Activated naive CD4-positive, alpha-beta T cell treated with anti-CD3 and anti-CD28 coated beads, Interleukin-2, amount 50 U/mL, for 72 hours (primary cell): ENCODE measurements around the gene SLC5A5. TPM values are rescaled to one million over a fixed set of nuclear protein-coding genes. Genes with fewer than 3 reads are reported as not detected.
"Not testable (repeated sequence)": the region's sequence is repeated elsewhere in the genome, so short reads cannot be mapped to it uniquely, and the experiment has no call there.

Source experiments
- ATAC-seq, 2 donors: fragments of 150-1000 bp; cut with Tn5 transposase; 2 replicates each; pipeline ENCODE4 v1.10.0; 2021; ENCODE audit warnings: mild to moderate bottlenecking in 2 of 2, moderate library complexity in 2 of 2
- DNase-seq, 2 donors: peaks; one replicate each; pipeline ENCODE4 v3.0.0; 2021 to 2022; ENCODE audit warnings: low spot score in 2 of 2
- H3K27ac Mint-ChIP-seq, 2 donors: one replicate each; pipeline ENCODE4 v1.8.0; 2022; ENCODE audit warnings: mild to moderate bottlenecking in 2 of 2, mixed read lengths in 2 of 2
- H3K36me3 Mint-ChIP-seq, 2 donors: one replicate each; pipeline ENCODE4 v1.8.0; 2022; ENCODE audit warnings: mixed read lengths in 2 of 2
- H3K9me3 Mint-ChIP-seq, 2 donors: one replicate each; pipeline ENCODE4 v1.8.0; 2022; ENCODE audit warnings: mixed read lengths in 2 of 2
- total RNA-seq, 2 donors: library from RNA; stranded (reverse); gene quantifications; one replicate each; pipeline ENCODE4 v1.2.3, GENCODE V29; 2022

Gene SLC5A5
- total RNA-seq, 2 donors from 2014 or later, result 1.5 to 2.0 TPM

DNA sequence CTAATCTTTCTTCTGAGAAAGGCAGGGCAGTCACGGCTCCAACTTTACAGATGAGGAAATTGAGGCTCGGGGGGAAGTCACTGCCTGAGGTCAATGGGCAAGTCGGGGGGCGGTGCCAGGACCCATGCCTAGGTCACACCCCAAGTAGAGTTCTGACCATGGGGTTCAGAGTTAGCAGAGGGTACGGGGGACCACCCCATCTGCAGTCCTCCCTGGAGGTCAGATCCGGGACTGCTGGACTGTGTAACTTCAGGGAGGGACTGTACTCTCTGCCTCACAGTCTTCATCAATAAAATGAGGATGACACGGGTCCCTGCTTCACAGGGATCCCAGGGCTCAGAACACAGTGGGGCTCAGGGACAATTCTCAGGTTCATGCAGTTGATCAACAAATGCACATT is 7.7 kb downstream of the SLC5A5 start:
- Mint-ChIP-seq H3K9me3 (no peaks in the 10 kb centered on the region), H3K36me3 (no peaks in the 10 kb centered on the region), H3K27ac (no peak overlapping the region)
- no peak for DNase-seq
- ATAC-seq, result no peak

DNA sequence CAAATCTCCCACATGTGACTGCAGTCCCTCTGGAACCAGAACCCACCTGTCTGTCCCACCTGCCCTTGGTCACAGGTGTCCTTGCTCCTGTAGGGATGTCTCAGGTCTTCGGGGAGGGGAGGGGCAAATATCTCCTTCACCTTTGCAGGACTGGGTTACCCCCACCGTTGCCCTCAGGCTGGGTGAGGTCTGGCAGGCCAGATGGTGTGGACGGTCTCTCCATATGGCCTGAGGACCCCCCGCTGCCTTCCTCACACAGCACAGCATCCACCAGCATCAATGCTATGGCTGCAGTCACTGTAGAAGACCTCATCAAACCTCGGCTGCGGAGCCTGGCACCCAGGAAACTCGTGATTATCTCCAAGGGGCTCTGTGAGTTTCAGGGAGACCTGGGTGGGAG is 10.0 kb downstream of the SLC5A5 start:
- H3K27ac Mint-ChIP-seq, result peak overlapping the region in 1 of 2 donors; percentile 40
- no peak for ATAC-seq

DNA sequence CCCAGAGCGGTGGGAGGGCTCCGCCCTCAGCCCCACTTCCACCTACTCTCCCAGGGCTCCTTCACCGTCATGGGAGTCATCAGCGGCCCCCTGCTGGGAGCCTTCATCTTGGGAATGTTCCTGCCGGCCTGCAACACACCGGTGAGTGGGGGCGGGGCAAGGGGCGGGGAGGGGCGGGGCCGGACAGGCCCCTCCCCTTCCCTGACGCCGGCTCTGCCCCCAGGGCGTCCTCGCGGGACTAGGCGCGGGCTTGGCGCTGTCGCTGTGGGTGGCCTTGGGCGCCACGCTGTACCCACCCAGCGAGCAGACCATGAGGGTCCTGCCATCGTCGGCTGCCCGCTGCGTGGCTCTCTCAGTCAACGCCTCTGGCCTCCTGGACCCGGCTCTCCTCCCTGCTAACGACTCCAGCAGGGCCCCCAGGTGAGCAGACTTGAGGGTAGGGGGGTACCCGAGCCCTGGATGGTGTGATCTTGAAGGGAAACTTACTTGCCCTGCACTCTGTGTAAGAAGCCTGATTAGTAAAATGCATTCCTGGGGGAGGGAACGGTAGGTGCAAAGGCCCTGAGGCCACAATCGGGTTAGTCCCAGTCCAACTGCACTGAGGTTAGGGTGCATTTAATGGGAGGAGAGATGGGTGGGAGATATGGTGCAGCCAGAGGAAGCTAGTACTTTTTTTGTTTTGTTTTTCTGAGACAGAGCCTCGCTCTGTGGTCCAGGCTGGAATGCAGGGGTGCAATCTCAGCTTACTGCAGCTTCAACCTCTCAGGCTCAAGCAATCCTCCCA is 12.1 kb downstream of the SLC5A5 start:
- no peak for ATAC-seq
- no peaks in the 10 kb centered on the region for H3K36me3 Mint-ChIP-seq
- no peaks in the 10 kb centered on the region for H3K9me3 Mint-ChIP-seq
- no peak overlapping the region for H3K27ac Mint-ChIP-seq
- DNase-seq, result no peak

More for the DNA sequence above, 10.0 kb downstream of the SLC5A5 start:
- no peak for DNase-seq
- Mint-ChIP-seq H3K36me3 (no peaks in the 10 kb centered on the region), H3K9me3 (no peaks in the 10 kb centered on the region)

DNA sequence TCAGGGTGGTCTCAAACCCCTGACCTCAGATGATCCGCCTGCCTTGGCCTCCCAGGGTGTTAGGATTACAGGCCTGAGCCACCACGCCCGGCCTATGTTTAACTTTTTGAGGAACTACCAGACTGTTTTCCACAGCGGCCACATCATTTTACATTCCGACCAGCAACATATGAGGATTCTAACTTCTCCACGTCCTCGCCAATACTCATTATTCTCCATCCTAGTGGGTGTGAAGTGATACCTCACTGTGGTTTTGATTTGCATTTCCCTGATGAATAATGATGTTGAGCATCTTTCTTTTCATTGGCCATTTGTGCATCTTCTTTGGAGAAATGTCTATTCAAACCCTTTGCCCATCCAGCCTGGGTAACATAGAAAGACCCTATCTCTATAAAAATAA is 14.8 kb downstream of the SLC5A5 start:
- H3K9me3 Mint-ChIP-seq, result no peaks in the 10 kb centered on the region
- no peaks in the 10 kb centered on the region for H3K36me3 Mint-ChIP-seq
- ATAC-seq (no peak), DNase-seq (no peak)
- H3K27ac Mint-ChIP-seq, result no peak overlapping the region

DNA sequence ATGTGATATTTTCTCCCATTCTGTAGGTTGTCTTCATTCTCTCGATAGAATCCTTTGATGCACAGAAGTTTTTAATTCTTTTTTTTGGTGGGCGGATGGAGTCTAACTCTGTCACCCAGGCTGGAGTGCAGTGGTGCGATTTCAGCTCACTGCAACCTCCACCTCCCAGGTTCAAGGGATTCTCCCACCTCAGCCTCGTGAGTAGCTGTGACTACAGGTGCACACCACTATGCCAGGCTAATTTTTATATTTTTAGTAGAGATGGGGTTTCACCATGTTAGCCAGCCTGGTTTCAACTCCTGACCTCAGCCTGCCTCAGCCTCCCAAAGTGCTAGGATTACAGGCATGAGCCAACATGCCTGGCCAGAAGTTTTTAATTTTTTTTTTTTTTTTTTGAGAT is 15.5 kb downstream of the SLC5A5 start:
- peak in 1 of 2 donors; percentile 41 for ATAC-seq
- H3K27ac Mint-ChIP-seq, DNase-seq, H3K9me3 Mint-ChIP-seq, H3K36me3 Mint-ChIP-seq: not testable (repeated sequence)

DNA sequence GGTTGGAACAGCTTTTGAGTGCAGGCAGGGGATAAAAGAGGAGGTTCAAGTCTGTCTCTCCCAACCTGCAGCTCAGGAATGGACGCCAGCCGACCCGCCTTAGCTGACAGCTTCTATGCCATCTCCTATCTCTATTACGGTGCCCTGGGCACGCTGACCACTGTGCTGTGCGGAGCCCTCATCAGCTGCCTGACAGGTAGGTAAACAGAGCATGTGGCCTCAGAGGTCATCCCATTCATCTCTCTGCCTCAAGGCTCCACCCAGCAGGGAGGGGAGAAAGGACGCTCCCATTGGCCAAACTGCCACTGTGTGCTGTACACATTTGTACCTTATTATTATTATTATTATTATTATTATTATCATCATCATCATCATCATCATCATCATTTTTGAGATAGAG is 16.5 kb downstream of the SLC5A5 start:
- no peaks in the 10 kb centered on the region for H3K9me3 Mint-ChIP-seq
- DNase-seq (no peak), ATAC-seq (no peak)
- H3K36me3 Mint-ChIP-seq, result no peaks in the 10 kb centered on the region
- no peak overlapping the region for H3K27ac Mint-ChIP-seq

DNA sequence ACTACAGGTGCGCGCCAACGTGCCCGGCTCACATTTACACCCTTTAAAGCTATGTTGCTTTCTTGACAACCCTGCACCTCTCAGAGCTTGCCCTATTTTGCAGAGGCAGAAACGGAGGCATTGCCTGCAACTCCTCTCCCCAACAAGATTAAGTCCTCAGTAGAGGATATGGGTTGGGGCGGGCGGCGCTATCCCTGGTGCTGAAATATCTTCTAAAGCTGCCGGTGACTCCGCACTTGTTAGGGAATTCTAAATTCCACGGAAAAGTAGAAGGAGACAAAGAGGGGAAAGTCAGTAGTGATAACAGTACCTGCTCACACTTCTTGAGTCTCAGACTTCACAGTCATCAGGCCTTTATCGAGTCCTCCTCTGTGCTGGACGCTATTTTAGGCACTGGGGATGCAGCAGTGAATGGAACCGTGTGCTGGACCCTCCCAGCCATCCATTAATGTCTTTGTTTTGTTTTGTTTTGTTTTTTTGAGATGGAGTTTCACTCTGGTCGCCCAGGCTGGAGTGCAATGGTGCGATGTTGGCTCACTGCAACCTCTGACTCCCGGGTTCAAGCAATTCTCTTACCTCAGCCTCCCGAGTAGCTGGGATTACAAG is 18.0 kb downstream of the SLC5A5 start:
- no peak for DNase-seq
- Mint-ChIP-seq H3K27ac (no peak overlapping the region), H3K9me3 (no peaks in the 10 kb centered on the region), H3K36me3 (no peaks in the 10 kb centered on the region)
- no peak for ATAC-seq

DNA sequence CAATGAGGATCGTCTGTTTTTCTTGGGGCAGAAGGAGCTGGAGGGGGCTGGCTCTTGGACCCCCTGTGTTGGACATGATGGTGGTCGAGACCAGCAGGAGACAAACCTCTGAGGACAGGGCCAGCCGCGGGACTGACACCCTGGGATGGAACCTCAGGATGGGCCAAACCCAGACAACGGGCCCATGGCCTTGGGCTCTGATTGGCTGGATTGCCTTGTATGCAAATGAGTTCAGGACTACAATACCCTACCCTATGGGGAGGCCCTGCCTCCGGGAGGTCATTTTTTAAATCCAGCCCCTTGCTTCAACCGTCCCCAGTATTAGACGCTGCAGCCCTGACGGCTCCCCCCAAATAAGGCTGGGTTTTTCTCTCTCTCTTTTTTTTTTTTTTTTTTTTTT is 22.0 kb downstream of the SLC5A5 start:
- no peaks in the 10 kb centered on the region for H3K9me3 Mint-ChIP-seq
- H3K36me3 Mint-ChIP-seq, result no peaks in the 10 kb centered on the region
- ATAC-seq, result no peak
- no peak overlapping the region for H3K27ac Mint-ChIP-seq
- no peak for DNase-seq

DNA sequence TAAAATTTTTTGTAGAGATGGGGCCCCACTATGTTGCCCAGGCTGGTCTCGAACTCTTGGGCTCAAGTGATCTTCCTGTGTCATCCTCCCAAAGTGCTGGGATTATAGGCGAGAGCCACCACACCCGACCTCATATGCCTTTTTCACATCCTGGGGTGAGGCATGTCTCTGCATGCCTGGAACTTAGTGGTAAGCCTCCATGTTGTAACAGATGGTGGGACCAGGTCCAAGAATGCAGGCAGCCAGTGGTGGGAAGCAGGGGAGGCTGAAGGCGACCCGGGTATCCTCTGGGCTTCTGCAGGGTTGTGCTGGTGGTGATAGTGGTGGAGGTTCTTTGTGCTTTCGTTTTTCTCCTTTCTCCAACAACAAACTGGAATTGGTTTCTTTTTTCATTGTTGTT is 31.0 kb downstream of the SLC5A5 start:
- Mint-ChIP-seq H3K36me3 (no peaks in the 10 kb centered on the region), H3K9me3 (no peaks in the 10 kb centered on the region), H3K27ac (no peak overlapping the region)
- DNase-seq (no peak), ATAC-seq (no peak)

DNA sequence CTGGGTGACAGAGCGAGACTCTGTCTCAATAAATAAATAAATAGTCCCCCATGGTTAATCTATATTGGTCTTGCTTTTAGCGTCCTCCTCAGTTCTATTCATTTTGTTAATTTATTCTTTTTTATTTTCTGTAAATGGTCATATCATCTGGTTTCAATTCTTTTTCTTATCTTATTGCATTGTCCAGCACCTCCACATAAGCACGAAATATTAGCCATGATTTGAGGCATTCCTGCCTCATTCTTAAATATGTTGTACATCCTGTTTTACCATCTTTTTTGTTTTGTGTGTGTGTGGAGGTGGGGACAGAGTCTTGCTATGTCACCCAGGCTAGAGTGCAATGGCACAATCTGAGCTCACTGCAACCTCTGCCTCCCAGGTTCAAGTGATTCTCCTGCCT is 36.5 kb downstream of the SLC5A5 start:
- ATAC-seq (no peak), DNase-seq (no peak)
- H3K9me3 Mint-ChIP-seq, result peaks cover 0 to 6% of the 10 kb centered on the region in 2 donors
- no peak overlapping the region for H3K27ac Mint-ChIP-seq
- H3K36me3 Mint-ChIP-seq, result peaks cover 2 to 8% of the 10 kb centered on the region in 2 donors

DNA sequence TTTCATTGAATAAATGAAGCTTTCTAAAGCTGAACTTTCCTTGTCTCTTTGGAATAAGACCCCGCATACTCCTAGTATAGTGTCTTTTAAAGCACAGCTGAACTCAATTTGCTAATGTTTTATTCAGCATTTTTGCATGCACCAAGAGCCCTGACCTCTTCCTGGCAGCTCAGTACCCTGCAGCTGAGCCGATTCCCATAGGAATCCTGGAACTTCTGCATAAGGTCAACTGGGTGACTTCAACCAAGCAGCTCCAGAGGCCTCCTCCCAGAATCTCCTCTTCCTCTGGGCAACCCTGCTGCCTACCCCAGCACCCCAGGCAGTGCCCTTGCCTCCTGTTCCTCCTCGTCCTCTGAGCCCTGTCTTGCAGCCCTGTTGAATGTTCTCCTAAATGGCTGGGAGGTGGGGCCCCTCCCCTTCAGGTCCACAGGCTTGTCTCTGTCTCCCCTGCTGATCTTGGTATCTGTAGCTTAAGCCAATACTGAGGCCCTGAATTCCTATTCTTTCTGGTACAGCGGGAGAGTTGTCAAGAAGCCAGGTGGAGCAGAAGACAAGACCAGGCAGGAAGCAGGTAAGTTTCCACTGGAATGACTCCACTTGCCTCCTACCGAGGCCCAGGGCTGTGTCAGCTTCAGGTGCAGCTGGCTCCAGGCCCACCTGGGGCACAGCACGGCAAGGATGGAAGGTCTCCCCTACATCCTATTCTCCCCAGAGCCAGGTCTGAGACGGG is 37.4 kb downstream of the SLC5A5 start:
- ATAC-seq (no peak), DNase-seq (no peak)
- H3K27ac Mint-ChIP-seq, result no peak overlapping the region
- peaks cover 0 to 13% of the 10 kb centered on the region in 2 donors for H3K9me3 Mint-ChIP-seq
- H3K36me3 Mint-ChIP-seq, result peaks cover 9 to 16% of the 10 kb centered on the region in 2 donors

DNA sequence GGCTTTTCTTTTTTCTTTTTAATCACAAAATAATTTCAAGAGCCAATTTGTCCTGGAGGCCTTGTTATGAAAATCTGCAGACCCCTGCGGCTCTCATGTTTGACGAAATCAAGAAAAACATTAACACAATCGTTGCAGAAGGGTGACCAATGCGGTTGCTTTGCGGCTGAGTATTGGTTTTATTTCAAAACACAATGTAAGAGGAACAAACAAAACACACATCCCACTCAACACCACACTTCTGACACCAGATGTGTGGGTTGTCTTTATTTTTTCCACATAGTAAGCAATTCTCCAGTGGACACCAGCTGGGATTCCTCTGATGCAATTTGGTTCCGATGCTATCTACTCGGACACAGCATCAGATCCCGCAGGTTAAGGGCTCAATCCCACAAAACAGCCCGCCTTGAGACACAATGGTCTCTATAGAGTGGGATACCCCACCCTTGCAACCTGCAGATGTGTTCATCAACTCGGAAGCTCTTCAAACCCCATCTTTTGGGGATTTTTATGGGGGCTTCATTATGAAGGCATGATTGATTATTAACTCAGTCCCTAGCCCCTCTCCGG is 39.1 kb downstream of the SLC5A5 start:
- no peak overlapping the region for H3K27ac Mint-ChIP-seq
- ATAC-seq, result no peak
- peaks cover 0 to 13% of the 10 kb centered on the region in 2 donors for H3K9me3 Mint-ChIP-seq
- no peak for DNase-seq
- peaks cover 9 to 16% of the 10 kb centered on the region in 2 donors for H3K36me3 Mint-ChIP-seq

DNA sequence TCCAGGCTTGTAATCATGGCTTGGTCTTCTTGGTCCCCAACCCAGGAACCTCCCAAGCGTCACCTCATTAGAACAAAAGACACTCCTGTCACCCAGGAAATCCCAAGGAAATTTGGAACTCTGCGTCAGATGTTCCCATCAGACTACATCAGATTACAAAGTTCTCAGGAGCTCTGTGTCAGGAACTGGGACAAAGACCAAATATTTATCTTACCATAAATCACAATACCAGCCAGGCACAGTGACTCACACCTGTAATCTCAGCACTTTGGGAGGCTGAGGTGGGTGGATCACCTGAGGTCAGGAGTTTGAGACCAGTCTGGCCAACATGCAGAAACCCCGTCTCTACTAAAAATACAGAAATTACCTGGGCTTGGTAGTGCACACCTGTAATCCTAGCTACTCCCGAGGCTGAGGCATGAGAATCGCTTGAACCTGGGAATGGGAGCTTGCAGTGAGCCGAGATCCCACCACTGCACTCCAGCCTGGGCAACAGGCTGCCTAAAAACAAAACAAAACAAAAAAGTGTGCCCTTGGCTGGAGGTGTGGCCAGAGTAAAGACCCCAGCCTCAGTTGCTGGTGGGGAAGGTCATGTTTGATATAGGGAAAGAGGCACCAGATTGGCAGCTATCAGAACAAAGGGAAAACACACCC is 44.3 kb downstream of the SLC5A5 start:
- ATAC-seq, result no peak
- H3K27ac Mint-ChIP-seq, result no peak overlapping the region

DNA sequence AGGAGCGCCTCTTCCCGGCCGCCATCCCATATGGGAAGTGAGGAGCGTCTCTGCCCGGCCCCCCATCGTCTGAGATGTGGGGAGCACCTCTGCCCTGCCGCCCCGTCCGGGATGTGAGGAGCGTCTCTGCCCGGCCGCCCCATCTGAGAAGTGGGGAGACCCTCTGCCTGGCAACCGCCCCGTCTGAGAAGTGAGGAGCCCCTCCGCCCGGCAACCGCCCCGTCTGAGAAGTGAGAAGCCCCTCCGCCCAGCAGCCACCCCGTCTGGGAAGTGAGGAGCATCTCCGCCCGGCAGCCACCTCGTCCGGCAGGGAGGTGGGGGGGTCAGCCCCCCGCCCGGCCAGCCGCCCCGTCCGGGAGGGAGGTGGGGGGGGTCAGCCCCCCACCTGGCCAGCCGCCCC is 46.4 kb downstream of the SLC5A5 start:
- ATAC-seq, H3K9me3 Mint-ChIP-seq: not testable (repeated sequence)

More for the DNA sequence above, 44.3 kb downstream of the SLC5A5 start:
- peaks cover 9 to 10% of the 10 kb centered on the region in 2 donors for H3K36me3 Mint-ChIP-seq
- DNase-seq, result no peak
- H3K9me3 Mint-ChIP-seq, result peaks cover 0 to 7% of the 10 kb centered on the region in 2 donors

DNA sequence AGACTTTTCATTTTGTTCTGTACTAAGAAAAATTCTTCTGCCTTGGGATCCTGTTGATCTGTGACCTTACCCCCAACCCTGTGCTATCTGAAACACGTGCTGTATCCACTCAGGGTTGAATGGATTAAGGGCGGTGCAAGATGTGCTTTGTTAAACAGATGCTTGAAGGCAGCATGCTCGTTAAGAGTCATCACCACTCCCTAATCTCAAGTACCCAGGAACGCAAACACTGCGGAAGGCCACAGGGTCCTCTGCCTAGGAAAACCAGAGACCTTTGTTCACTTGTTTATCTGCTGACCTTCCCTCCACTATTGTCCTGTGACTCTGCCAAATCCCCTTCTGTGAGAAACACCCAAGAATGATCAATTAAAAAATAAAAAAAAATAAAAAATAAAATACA is 47.4 kb downstream of the SLC5A5 start:
- not testable (repeated sequence) for H3K9me3 Mint-ChIP-seq, ATAC-seq, H3K36me3 Mint-ChIP-seq, DNase-seq, H3K27ac Mint-ChIP-seq

More for the DNA sequence above, 46.4 kb downstream of the SLC5A5 start:
- DNase-seq, H3K36me3 Mint-ChIP-seq, H3K27ac Mint-ChIP-seq: not testable (repeated sequence)

DNA sequence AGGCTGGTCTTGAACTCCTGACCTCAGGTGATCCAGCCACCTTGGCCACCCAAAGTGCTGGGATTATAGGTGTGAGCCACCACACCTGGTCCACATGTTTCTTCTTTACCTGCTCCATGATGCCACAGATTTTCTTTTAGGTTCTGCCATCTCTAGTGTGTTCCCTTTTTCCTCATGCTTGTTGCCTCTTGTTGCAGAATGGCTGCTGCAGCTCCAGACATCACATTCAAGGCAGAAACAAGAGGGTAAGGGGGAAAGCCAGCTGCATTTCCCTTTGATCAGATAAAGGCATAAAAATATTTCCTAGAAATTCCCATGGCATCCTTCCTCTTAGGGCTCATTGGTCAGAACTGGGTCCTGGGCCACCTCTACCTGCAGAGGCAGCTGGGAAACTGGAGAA is 48.8 kb downstream of the SLC5A5 start:
- H3K9me3 Mint-ChIP-seq, result no peaks in the 10 kb centered on the region
- DNase-seq (no peak), ATAC-seq (no peak)
- no peaks in the 10 kb centered on the region for H3K36me3 Mint-ChIP-seq
- no peak overlapping the region for H3K27ac Mint-ChIP-seq

DNA sequence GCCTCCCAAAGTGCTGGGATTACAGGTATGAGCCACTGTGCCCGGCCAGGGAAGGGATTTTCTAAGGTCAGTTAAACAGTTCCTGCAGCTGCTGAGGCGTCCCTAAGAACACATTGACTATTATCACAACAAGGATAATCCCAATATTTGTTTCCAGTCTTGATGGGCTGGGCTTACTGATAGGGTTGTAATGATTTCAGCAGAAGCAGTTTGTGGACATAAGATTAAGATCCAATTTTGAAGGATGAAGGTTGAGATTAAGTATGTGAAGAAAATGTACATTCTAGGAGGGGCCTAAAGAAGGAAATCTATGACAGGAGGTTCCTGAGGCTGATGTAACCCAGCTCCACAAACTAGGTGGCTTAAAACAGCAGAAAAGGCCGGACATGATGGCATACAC is 50.4 kb downstream of the SLC5A5 start:
- no peaks in the 10 kb centered on the region for H3K36me3 Mint-ChIP-seq
- no peak for ATAC-seq
- H3K27ac Mint-ChIP-seq, result no peak overlapping the region
- DNase-seq, result no peak
- H3K9me3 Mint-ChIP-seq, result peaks cover 0 to 4% of the 10 kb centered on the region in 2 donors
